GM19324 (cell line): ENCODE measurements around the gene SGMS2.
A peak's percentile ranks its signal among the peaks of the same experiment; 100 is the strongest.
"Not testable (repeated sequence)": the region's sequence is repeated elsewhere in the genome, so short reads cannot be mapped to it uniquely, and the experiment has no call there.

Experiments used
- ATAC-seq: cut with Tn5 transposase; IDR thresholded peaks from one replicate; pipeline ENCODE4 v1.9.1; 2021; ENCODE audit warnings: mild to moderate bottlenecking, moderate library complexity; ENCODE audit not compliant: unreplicated experiment, low FRiP score

The SGMS2 gene

GRCh38 chr4:107901213-107901934 lies 76.6 kb downstream of the SGMS2 start:
- no peak for ATAC-seq

- peak; percentile 67 for ATAC-seq
Observed at GRCh38 chr4:107902715-107903114, 78.0 kb downstream of the SGMS2 start.

- ATAC-seq = not testable (repeated sequence)
Observed at GRCh38 chr4:107905082-107905481, 80.3 kb downstream of the SGMS2 start.

DNA sequence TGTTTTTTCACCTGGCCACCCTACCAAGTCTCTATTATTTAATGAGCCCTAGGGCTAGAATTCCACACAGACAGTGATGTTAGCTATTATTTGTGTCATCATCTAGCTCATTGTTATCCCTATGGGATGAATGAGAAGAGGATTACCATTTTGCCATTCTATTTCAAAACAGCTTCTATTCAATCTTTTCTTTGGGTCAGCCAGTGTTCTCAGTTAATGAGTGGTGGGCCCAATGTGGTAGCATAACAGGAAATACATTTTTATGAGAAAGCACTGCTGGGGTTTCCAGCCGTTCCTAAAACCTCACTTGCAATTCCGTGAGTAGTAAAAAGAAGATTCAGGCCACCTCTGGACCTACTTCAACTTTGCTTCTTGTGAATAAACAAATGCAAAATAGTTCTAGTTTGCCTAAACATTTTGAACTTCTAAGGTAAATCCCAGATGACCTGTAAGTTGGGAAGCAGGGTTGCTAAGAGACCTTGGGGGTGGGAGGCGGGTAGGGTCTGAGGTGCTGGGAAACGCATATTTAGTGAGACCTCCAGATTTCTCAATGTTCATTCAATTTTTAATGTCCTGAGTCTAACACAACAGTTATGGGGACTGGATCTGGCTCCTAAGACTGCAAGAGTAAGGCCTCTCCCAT lies 81.8 kb downstream of the SGMS2 start:
- no peak for ATAC-seq

DNA sequence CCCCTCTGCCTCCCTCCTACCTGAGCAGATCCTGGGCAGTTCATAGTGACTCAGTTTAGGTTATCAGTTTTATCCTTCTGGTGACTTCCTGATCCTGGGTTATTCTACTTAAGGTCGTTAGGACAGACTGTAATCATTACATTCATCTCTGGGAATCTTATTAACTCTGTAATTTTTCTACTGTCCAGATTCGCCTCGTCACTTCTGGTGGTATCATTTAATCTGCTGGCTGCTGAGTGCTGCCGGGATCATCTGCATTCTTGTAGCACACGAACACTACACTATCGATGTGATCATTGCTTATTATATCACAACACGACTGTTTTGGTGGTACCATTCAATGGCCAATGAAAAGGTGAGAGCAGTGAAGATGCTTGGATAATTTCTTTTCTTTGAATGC lies 83.6 kb downstream of the SGMS2 start:
- ATAC-seq = no peak

DNA sequence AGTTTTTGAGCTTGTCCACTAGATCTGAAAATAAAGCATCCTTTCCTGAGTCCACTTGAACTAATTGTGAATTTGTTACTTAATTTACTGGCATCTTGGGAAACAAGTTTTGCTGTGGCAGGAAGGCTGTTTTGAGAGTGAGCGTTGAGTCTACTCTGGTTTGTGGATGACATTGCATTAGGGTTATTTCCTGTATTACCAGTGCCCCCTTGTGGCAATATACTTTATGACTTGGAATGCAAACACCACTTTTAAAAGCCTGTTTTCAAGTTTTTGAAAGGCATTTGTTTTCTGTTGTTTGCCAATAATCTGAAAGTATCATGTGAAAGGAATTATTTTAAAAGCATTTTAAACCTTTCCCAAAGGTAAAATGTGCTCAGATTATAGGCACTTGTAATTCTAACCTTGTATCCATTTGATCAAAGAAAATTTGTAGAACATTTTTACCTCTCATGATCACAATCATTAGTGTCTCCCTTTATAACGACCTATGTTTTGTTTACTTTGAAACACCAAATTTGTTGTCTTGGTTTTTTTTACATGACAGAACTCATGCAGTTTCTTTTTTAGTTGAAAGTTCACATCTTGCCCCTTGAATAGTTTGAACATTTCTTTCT lies 88.7 kb downstream of the SGMS2 start:
- peak; percentile 79 for ATAC-seq

- no peak for ATAC-seq
Observed at GRCh38 chr4:107915220-107915619, 90.5 kb downstream of the SGMS2 start.

DNA sequence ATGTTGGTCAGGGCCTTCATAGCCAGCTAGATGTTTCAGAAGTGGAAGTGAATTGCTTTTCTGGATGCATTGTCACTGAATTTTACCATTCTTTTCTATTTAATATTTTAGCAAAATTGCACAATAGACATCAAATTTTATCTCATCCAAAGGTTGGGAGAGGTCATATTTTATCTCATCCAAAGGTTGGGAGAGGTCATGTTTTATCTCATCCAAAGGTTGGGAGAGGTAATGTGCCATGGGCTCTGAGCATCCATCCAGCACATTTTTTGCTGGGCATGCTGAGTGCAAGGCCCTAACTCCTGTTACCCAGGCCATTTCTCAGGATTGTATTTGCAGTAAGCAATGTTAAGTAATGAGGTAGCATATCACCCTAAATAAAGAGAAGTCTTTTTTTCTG lies 91.9 kb downstream of the SGMS2 start:
- ATAC-seq = no peak

GRCh38 chr4:107917500-107917899 lies 92.8 kb downstream of the SGMS2 start:
- ATAC-seq = no peak

DNA sequence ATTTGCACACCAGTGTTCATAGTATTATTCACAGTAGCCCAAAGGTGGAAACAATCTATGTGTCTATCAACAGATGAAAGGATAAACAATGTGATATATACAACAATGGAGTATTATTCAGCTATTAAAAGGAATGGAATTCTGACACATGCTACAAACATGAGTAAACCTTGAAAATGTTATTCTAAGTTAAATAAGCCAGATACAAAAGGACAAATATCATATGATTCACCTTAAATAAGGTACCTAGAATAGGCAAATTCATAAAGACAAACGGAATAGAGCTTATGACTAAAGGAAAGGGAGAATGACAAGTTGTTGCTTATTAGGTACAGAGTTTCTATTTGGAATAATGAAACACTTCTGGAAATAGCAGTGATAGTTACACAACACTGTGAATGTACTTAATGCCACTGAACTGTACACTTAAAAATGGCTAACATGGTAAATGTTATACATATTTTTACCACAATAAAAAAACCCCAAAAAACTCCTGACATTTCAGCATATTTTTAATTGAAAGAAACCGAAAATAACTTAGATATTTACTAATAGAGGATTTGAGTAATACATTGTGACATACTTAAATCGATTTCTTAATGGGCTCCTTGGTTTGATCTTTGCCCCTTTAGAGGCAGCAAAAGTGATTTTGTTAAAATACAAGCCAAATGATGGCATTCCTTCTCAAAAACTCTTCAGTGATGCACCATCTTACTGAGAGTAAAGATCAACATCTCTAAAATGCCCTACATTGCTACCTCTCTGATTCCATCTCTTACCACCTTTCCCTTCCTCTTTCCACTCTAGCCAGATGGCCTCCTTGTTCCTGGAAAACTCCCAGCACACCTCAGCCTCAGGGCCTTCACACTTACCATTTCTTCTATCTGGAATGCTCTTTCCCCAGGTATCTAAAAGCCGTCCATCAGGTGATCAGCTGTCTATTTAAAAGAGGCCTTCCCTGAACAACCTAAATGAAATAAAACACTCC lies 98.0 kb downstream of the SGMS2 start:
- no peak for ATAC-seq

DNA sequence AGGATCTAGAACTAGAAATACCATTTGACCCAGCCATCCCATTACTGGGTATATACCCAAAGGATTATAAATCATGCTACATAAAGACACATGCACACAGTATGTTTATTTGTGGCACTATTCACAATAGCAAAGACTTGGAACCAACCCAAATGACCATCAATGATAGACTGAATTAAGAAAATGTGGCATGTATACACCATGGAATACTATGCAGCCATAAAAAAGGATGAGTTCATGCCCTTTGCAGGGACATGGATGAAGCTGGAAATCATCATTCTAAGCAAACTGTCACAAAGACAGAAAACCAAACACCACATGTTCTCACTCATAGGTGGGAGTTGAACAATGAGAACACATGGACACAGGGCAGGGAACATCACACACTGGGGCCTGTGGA lies 101.0 kb downstream of the SGMS2 start:
- not testable (repeated sequence) for ATAC-seq

- not testable (repeated sequence) for ATAC-seq
Observed at GRCh38 chr4:107926875-107927274, 102.1 kb downstream of the SGMS2 start.

DNA sequence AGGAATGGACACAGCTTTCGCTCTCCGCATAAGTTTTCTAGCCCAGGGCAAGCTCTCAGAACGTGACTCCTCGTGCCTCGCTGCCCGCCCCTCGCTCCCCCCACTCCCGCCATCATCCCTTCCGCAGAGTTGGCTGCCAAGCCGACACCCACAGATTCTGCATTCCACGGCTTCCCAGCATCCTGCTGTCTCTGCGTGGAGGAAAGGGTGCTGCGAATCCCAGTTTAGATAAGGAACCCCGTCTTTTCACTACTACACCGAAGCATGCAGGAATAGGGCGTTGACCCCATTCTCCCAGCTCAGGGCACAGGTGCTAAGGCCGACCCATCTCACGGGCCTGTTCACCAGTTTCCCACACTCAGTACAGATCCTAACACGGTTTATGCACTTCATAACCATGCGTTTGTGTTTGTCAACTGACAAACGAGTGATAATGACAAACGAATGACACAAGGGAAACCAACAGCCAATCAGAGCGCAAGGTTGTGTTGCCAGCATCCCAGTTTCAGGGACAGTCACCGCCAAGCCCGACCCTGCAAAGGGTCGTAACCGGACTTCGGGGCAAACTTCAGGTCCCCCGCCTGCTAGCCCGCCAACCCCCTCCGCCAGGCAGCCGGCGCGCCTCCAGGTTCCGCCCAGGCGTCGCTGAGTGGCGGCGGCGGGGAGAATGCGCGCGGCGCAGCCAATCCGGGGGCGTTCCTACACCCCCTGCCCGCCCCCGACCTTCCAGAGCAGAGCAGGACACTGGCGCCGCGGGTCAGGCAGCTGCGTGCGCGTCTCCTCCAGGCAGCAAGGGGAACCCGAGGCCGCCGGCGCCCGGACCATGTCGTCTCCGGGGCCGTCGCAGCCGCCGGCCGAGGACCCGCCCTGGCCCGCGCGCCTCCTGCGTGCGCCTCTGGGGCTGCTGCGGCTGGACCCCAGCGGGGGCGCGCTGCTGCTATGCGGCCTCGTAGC lies 106.4 kb downstream of the SGMS2 start, which contains the start of gene CYP2U1:
CYP2U1 (plus strand) TSS at position 729 of the 954 bp plus-strand sequence; CDS start at position 824, 95 bp downstream.
- peak; percentile 98 for ATAC-seq

DNA sequence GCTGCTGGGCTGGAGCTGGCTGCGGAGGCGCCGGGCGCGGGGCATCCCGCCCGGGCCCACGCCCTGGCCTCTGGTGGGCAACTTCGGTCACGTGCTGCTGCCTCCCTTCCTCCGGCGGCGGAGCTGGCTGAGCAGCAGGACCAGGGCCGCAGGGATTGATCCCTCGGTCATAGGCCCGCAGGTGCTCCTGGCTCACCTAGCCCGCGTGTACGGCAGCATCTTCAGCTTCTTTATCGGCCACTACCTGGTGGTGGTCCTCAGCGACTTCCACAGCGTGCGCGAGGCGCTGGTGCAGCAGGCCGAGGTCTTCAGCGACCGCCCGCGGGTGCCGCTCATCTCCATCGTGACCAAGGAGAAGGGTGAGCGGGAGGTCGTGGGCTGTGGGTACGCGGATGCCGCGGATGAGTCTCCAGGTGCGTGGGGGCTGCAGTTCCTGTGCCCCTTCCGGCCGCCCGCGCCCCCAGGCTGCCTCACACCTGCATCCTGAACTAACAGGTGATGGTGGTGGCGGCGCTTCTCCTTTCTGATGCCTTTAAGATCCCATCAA lies 107.1 kb downstream of the SGMS2 start:
- ATAC-seq = peak; percentile 8

GRCh38 chr4:107935246-107935645 lies 110.5 kb downstream of the SGMS2 start:
- no peak for ATAC-seq

- no peak for ATAC-seq
Observed at GRCh38 chr4:107937040-107937439, 112.3 kb downstream of the SGMS2 start.

GRCh38 chr4:107939307-107939706 lies 114.6 kb downstream of the SGMS2 start:
- ATAC-seq = no peak

- no peak for ATAC-seq
Observed at GRCh38 chr4:107945809-107946208, 121.1 kb downstream of the SGMS2 start.
